ENCODE measurements around the gene ADGRG3. TPM values are rescaled to one million over a fixed set of nuclear protein-coding genes. Genes with fewer than 3 reads are reported as not detected.

The ADGRG3 gene
- polyA plus RNA-seq, 1 donor: 0.12 TPM

Other genes starting within 250 kb of the ADGRG3 start
- 55.8 TPM for gene CIAPIN1, start 220.9 kb upstream of the ADGRG3 start, polyA plus RNA-seq (ENCODE audit: insufficient read length)
- gene COQ9, start 220.8 kb upstream of the ADGRG3 start, polyA plus RNA-seq (ENCODE audit: insufficient read length): 70.1 TPM
- 45.9 TPM for gene POLR2C, start 205.6 kb upstream of the ADGRG3 start, polyA plus RNA-seq (ENCODE audit: insufficient read length)
- 10.2 TPM for gene DOK4, start 181.8 kb upstream of the ADGRG3 start, polyA plus RNA-seq (ENCODE audit: insufficient read length)
- gene CCDC102A, start 131.7 kb upstream of the ADGRG3 start, polyA plus RNA-seq (ENCODE audit: insufficient read length): 12.8 TPM
- 1.2 TPM for gene ADGRG5, start 125.7 kb upstream of the ADGRG3 start, polyA plus RNA-seq (ENCODE audit: insufficient read length)
- 7.4 TPM for gene ADGRG1, start 39.7 kb upstream of the ADGRG3 start, polyA plus RNA-seq (ENCODE audit: insufficient read length)
- gene DRC7, start 26.5 kb downstream of the ADGRG3 start, polyA plus RNA-seq (ENCODE audit: insufficient read length): not detected
- gene KATNB1, start 67.5 kb downstream of the ADGRG3 start, polyA plus RNA-seq (ENCODE audit: insufficient read length): 53.8 TPM
- 26.8 TPM for gene KIFC3, start 134.2 kb downstream of the ADGRG3 start, polyA plus RNA-seq (ENCODE audit: insufficient read length)

Measured in hindlimb muscle (tissue), 1 donor.